ENCODE data around the gene KIF1A. TPM values are rescaled to one million over a fixed set of nuclear protein-coding genes. Genes with fewer than 3 reads are reported as not detected.

The KIF1A gene
- total and polyA plus RNA-seq, 2 donors from 2014 or later = 0.54 to 0.58 TPM

- FAIRE-seq (no peak), DNase-seq (no peak)
- Histone ChIP-seq H3K9ac (ENCODE audit: low read length in 3 of 3) (no peak overlapping the region), H3K27ac (ENCODE audit: low read depth in 2 of 2, low read length in 2 of 2) (no peak overlapping the region), H3K4me1 (ENCODE audit: control insufficient read depth in 2 of 3, insufficient read depth in 2 of 3, low read depth in 1 of 3, low read length in 3 of 3) (no peaks in the 10 kb centered on the region), H3K4me3 (ENCODE audit: low read length in 3 of 3) (no peak overlapping the region), H3K36me3 (ENCODE audit: control insufficient read depth in 2 of 3, insufficient read depth in 3 of 3, low read length in 3 of 3) (no peaks in the 10 kb centered on the region), H3K9me3 (ENCODE audit: control insufficient read depth in 2 of 3, insufficient read depth in 1 of 3, low read length in 3 of 3) (no peaks in the 10 kb centered on the region), H3K27me3 (ENCODE audit: control insufficient read depth, insufficient read depth, low read length) (no peaks in the 10 kb centered on the region)
- intact Hi-C loops (cut with DNase I) = no loop called here
- no peak for TF ChIP-seq CTCF (IDR thresholded peaks at IDR 0.05; ENCODE audit: borderline replicate concordance, extremely low read depth, insufficient read depth)
Measured at GRCh38 chr2:240777456-240778212, 42.4 kb downstream of the KIF1A start.

- FAIRE-seq = no peak
- Histone ChIP-seq H3K4me1 (ENCODE audit: control insufficient read depth in 2 of 3, insufficient read depth in 2 of 3, low read depth in 1 of 3, low read length in 3 of 3) (no peaks in the 10 kb centered on the region), H3K36me3 (ENCODE audit: control insufficient read depth in 2 of 3, insufficient read depth in 3 of 3, low read length in 3 of 3) (no peaks in the 10 kb centered on the region), H3K9me3 (ENCODE audit: control insufficient read depth in 2 of 3, insufficient read depth in 1 of 3, low read length in 3 of 3) (no peaks in the 10 kb centered on the region), H3K27me3 (ENCODE audit: control insufficient read depth, insufficient read depth, low read length) (no peaks in the 10 kb centered on the region), H3K9ac (ENCODE audit: low read length in 3 of 3) (no peak overlapping the region), H3K27ac (ENCODE audit: low read depth in 2 of 2, low read length in 2 of 2) (no peak overlapping the region), H3K4me3 (ENCODE audit: low read length in 3 of 3) (no peak overlapping the region)
- TF ChIP-seq CTCF (IDR thresholded peaks at IDR 0.05; ENCODE audit: borderline replicate concordance, extremely low read depth, insufficient read depth) = no peak
- intact Hi-C loops (cut with DNase I) = no loop called here
- DNase-seq = peak in 4 of 5 donors; percentile 79 to 86 (median 82)
Measured at GRCh38 chr2:240775905-240776304, 44.1 kb downstream of the KIF1A start.

- no peak for FAIRE-seq
- Histone ChIP-seq H3K4me3 (ENCODE audit: low read length in 3 of 3) (no peak overlapping the region), H3K36me3 (ENCODE audit: control insufficient read depth in 2 of 3, insufficient read depth in 3 of 3, low read length in 3 of 3) (no peaks in the 10 kb centered on the region), H3K4me1 (ENCODE audit: control insufficient read depth in 2 of 3, insufficient read depth in 2 of 3, low read depth in 1 of 3, low read length in 3 of 3) (no peaks in the 10 kb centered on the region), H3K9ac (ENCODE audit: low read length in 3 of 3) (no peak overlapping the region), H3K27me3 (ENCODE audit: control insufficient read depth, insufficient read depth, low read length) (no peaks in the 10 kb centered on the region), H3K27ac (ENCODE audit: low read depth in 2 of 2, low read length in 2 of 2) (no peak overlapping the region), H3K9me3 (ENCODE audit: control insufficient read depth in 2 of 3, insufficient read depth in 1 of 3, low read length in 3 of 3) (no peaks in the 10 kb centered on the region)
- intact Hi-C loops (cut with DNase I) = no loop called here
- DNase-seq = no peak
- no peak for TF ChIP-seq CTCF (IDR thresholded peaks at IDR 0.05; ENCODE audit: borderline replicate concordance, extremely low read depth, insufficient read depth)
Measured at GRCh38 chr2:240774856-240775255, 45.2 kb downstream of the KIF1A start.
